Measurements from ENCODE around the gene CSF1.

CSF1 gene

GRCh38 chr1:109931189-109931731, 20.6 kb downstream of the CSF1 start:
- DNase-seq (ENCODE audit: low read depth): no peak
- no peak overlapping the region for H3K4me3 ChIP-seq (ENCODE audit: low read depth, low read length)
- TF ChIP-seq CTCF (IDR thresholded peaks at IDR 0.05; ENCODE audit: insufficient read depth, low read depth, low read length, missing control alignments): no peak

GRCh38 chr1:109931911-109932636, 21.4 kb downstream of the CSF1 start:
- no peak for DNase-seq (ENCODE audit: low read depth)
- no peak for TF ChIP-seq CTCF (IDR thresholded peaks at IDR 0.05; ENCODE audit: insufficient read depth, low read depth, low read length, missing control alignments)
- H3K4me3 ChIP-seq (ENCODE audit: low read depth, low read length): no peak overlapping the region

- no peak for DNase-seq (ENCODE audit: low read depth)
- H3K4me3 ChIP-seq (ENCODE audit: low read depth, low read length): no peak overlapping the region
- no peak for TF ChIP-seq CTCF (IDR thresholded peaks at IDR 0.05; ENCODE audit: insufficient read depth, low read depth, low read length, missing control alignments)
These were observed 22.0 kb downstream of the CSF1 start for GRCh38 chr1:109932679-109933078.

- no peak for DNase-seq (ENCODE audit: low read depth)
- no peak for TF ChIP-seq CTCF (IDR thresholded peaks at IDR 0.05; ENCODE audit: insufficient read depth, low read depth, low read length, missing control alignments)
- no peak overlapping the region for H3K4me3 ChIP-seq (ENCODE audit: low read depth, low read length)
These were observed 23.4 kb downstream of the CSF1 start for GRCh38 chr1:109933856-109934711.

GRCh38 chr1:109935451-109935900, 24.8 kb downstream of the CSF1 start:
- TF ChIP-seq CTCF (IDR thresholded peaks at IDR 0.05; ENCODE audit: insufficient read depth, low read depth, low read length, missing control alignments): no peak
- DNase-seq (ENCODE audit: low read depth): no peak
- no peak overlapping the region for H3K4me3 ChIP-seq (ENCODE audit: low read depth, low read length)

- H3K4me3 ChIP-seq (ENCODE audit: low read depth, low read length): no peak overlapping the region
- no peak for DNase-seq (ENCODE audit: low read depth)
- no peak for TF ChIP-seq CTCF (IDR thresholded peaks at IDR 0.05; ENCODE audit: insufficient read depth, low read depth, low read length, missing control alignments)
These were observed 27.1 kb downstream of the CSF1 start for GRCh38 chr1:109937738-109938137.

All from GM12865 (cell line).